Non-pigmented ciliary epithelial cell (primary cell): ENCODE data around the gene DFFB.

Experiments
- DNase-seq: peaks from one replicate; pipeline ENCODE4 v3.0.0-alpha.2; 2010; ENCODE audit warnings: low read depth

Gene DFFB

GRCh38 chr1:3831689-3832088 is 25.6 kb upstream of the DFFB start:
- no peak for DNase-seq

GRCh38 chr1:3834701-3835100 is 22.6 kb upstream of the DFFB start:
- DNase-seq, result no peak

GRCh38 chr1:3836421-3836820 is 20.9 kb upstream of the DFFB start:
- no peak for DNase-seq

- DNase-seq, result no peak
These were observed 20.1 kb upstream of the DFFB start for GRCh38 chr1:3837200-3837599.

GRCh38 chr1:3837685-3838084 is 19.6 kb upstream of the DFFB start:
- no peak for DNase-seq

GRCh38 chr1:3838788-3839187 is 18.5 kb upstream of the DFFB start:
- DNase-seq, result no peak

GRCh38 chr1:3841491-3841890 is 15.8 kb upstream of the DFFB start:
- no peak for DNase-seq

GRCh38 chr1:3842912-3843311 is 14.4 kb upstream of the DFFB start:
- no peak for DNase-seq

- no peak for DNase-seq
These were observed 10.7 kb upstream of the DFFB start for GRCh38 chr1:3846541-3846940.

GRCh38 chr1:3847081-3847480 is 10.2 kb upstream of the DFFB start:
- no peak for DNase-seq

- DNase-seq, result no peak
These were observed 6.4 kb upstream of the DFFB start for GRCh38 chr1:3850857-3851256.

GRCh38 chr1:3851292-3851691 is 6.0 kb upstream of the DFFB start:
- DNase-seq, result no peak

- DNase-seq, result no peak
These were observed 5.2 kb upstream of the DFFB start for GRCh38 chr1:3852091-3852490.

- DNase-seq, result no peak
These were observed 4.4 kb upstream of the DFFB start for GRCh38 chr1:3852711-3853485.

- no peak for DNase-seq
These were observed 484 bp downstream of the DFFB start for GRCh38 chr1:3857791-3858129.

GRCh38 chr1:3858231-3858981 is 1.1 kb downstream of the DFFB start:
- DNase-seq, result no peak

GRCh38 chr1:3863231-3863935 is 6.1 kb downstream of the DFFB start:
- DNase-seq, result no peak

- no peak for DNase-seq
These were observed 7.6 kb downstream of the DFFB start for GRCh38 chr1:3864884-3865283.

GRCh38 chr1:3865606-3866160 is 8.4 kb downstream of the DFFB start:
- DNase-seq, result no peak

- DNase-seq, result no peak
These were observed 11.3 kb downstream of the DFFB start for GRCh38 chr1:3868464-3869006.

GRCh38 chr1:3869751-3870301 is 12.6 kb downstream of the DFFB start:
- no peak for DNase-seq

- DNase-seq, result no peak
These were observed 14.2 kb downstream of the DFFB start for GRCh38 chr1:3871451-3871805.
